WI38 (cell line): ENCODE data around the gene GRK1.

ENCODE experiments used
- H3K4me3 ChIP-seq: 2 replicates; pipeline ENCODE4 v1.5.1; 2011; ENCODE audit warnings: low read depth, mild to moderate bottlenecking, control low read depth, low read length
- CTCF ChIP-seq: IDR thresholded peaks from 2 replicates; pipeline ENCODE4 v1.5.1; 2012; ENCODE audit warnings: low read depth, mild to moderate bottlenecking, control low read depth, low read length

GRK1 gene

GRCh38 chr13:113753171-113753570 is 86.2 kb downstream of the GRK1 start:
- H3K4me3 ChIP-seq, result no peak overlapping the region
- TF ChIP-seq CTCF, result no peak

- no peak overlapping the region for H3K4me3 ChIP-seq
- TF ChIP-seq CTCF, result no peak
Measured at GRCh38 chr13:113754242-113754641, 87.2 kb downstream of the GRK1 start.

GRCh38 chr13:113754691-113755090 is 87.7 kb downstream of the GRK1 start:
- no peak overlapping the region for H3K4me3 ChIP-seq
- no peak for TF ChIP-seq CTCF

GRCh38 chr13:113756441-113757097 is 89.5 kb downstream of the GRK1 start:
- H3K4me3 ChIP-seq, result no peak overlapping the region
- no peak for TF ChIP-seq CTCF

GRCh38 chr13:113758651-113759524 is 91.9 kb downstream of the GRK1 start, which contains the start of gene TMEM255B:
TMEM255B (plus strand) TSS chr13:113759226; CDS start chr13:113759270, 44 bp downstream.
- TF ChIP-seq CTCF, result no peak
- peak within 1 kb of the TSS; percentile 66 for H3K4me3 ChIP-seq

- H3K4me3 ChIP-seq, result peak overlapping the region; percentile 66
- TF ChIP-seq CTCF, result no peak
Measured at GRCh38 chr13:113759525-113760137, 92.6 kb downstream of the GRK1 start.
